ENCODE measurements around the gene TAS2R7.
"Not testable (repeated sequence)": the region's sequence is repeated elsewhere in the genome, so short reads cannot be mapped to it uniquely, and the experiment has no call there.

Gene TAS2R7

GRCh38 chr12:10810068-10810467 is 7.6 kb upstream of the TAS2R7 start, which contains the start of gene TAS2R9:
TSS of gene TAS2R9 (minus strand) at chr12:10810168. CDS start at chr12:10810075, 93 bp downstream.
- Histone ChIP-seq H3K27me3 (ENCODE audit: insufficient read depth, poor library complexity, severe bottlenecking) (no peaks in the 10 kb centered on the region), H3K27ac (ENCODE audit: poor library complexity, severe bottlenecking) (no peak within 1 kb of the TSS), H3K4me1 (ENCODE audit: insufficient read depth, poor library complexity, severe bottlenecking) (no peaks in the 10 kb centered on the region), H3K36me3 (ENCODE audit: low read depth) (no peaks in the 10 kb centered on the region), H3K9me3 (ENCODE audit: severe bottlenecking) (no peaks in the 10 kb centered on the region), H3K4me3 (ENCODE audit: severe bottlenecking) (no peak within 1 kb of the TSS)
- DNase-seq (ENCODE audit: low spot score): no peak
- ATAC-seq (ENCODE audit: low read depth): no peak
- TF ChIP-seq CTCF (IDR thresholded peaks at IDR 0.05; ENCODE audit: poor library complexity, severe bottlenecking): no peak

DNA sequence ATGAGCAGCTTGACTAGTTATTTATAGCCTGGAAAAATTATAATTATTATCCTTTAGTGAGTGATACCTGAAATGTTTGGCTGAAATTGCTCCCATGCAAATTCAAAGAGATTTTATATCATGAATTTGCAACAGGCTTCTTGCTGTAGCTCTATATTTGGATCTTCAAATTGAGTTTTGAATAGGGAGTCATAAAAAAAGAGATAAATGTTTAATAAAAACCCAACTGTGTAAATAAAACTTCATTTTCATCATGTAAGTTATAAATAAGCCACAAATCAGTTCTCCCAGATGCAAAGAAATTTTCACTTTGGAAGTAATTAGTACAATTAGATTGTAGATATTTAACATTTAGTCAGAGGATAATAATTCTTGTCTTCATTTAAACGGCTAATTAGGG is 4.8 kb upstream of the TAS2R7 start, which contains the start of gene TAS2R8:
Gene TAS2R8 (minus strand): TSS at position 101 of the 400 bp plus-strand sequence. CDS start 306 bp downstream, outside the sequence.
- no peak for DNase-seq (ENCODE audit: low spot score)
- no peak for ATAC-seq (ENCODE audit: low read depth)
- Histone ChIP-seq H3K9me3 (ENCODE audit: severe bottlenecking) (no peaks in the 10 kb centered on the region), H3K4me1 (ENCODE audit: insufficient read depth, poor library complexity, severe bottlenecking) (no peaks in the 10 kb centered on the region), H3K27ac (ENCODE audit: poor library complexity, severe bottlenecking) (no peak within 1 kb of the TSS), H3K4me3 (ENCODE audit: severe bottlenecking) (no peak within 1 kb of the TSS), H3K27me3 (ENCODE audit: insufficient read depth, poor library complexity, severe bottlenecking) (no peaks in the 10 kb centered on the region), H3K36me3 (ENCODE audit: low read depth) (no peaks in the 10 kb centered on the region)
- TF ChIP-seq CTCF (IDR thresholded peaks at IDR 0.05; ENCODE audit: poor library complexity, severe bottlenecking): no peak

DNA sequence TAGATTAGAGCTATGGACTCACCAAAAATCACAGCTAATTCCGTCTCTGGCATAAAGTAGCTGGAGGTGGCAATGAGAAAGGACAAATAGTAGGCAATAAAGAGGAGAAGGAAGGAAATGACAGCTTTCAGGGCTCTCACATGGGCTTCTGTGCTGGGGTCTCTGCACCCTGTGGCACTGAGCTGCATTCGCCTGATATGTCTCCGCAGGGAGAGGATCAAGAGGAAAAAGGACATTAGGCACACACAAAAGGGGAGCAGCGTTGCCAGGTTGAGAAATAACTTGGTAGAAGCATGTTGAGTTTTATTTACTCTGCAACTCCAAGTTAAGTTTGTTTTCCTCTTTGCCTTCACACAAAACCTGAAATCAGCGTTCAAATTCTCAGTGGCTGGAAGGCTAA is 686 bp downstream of the TAS2R7 start:
- no peak for DNase-seq (ENCODE audit: low spot score)
- no peaks in the 10 kb centered on the region for H3K4me1 ChIP-seq (ENCODE audit: insufficient read depth, poor library complexity, severe bottlenecking)
- no peak overlapping the region for H3K4me3 ChIP-seq (ENCODE audit: severe bottlenecking)
- no peaks in the 10 kb centered on the region for H3K9me3 ChIP-seq (ENCODE audit: severe bottlenecking)
- ATAC-seq (ENCODE audit: low read depth): no peak
- no peak for TF ChIP-seq CTCF (IDR thresholded peaks at IDR 0.05; ENCODE audit: poor library complexity, severe bottlenecking)
- no peak overlapping the region for H3K27ac ChIP-seq (ENCODE audit: poor library complexity, severe bottlenecking)
- H3K27me3 ChIP-seq (ENCODE audit: insufficient read depth, poor library complexity, severe bottlenecking): no peaks in the 10 kb centered on the region
- H3K36me3 ChIP-seq (ENCODE audit: low read depth): no peaks in the 10 kb centered on the region

GRCh38 chr12:10794222-10794621 is 8.2 kb downstream of the TAS2R7 start:
- H3K4me3 ChIP-seq (ENCODE audit: severe bottlenecking): no peak overlapping the region
- DNase-seq (ENCODE audit: low spot score): no peak
- H3K36me3 ChIP-seq (ENCODE audit: low read depth): no peaks in the 10 kb centered on the region
- TF ChIP-seq CTCF (IDR thresholded peaks at IDR 0.05; ENCODE audit: poor library complexity, severe bottlenecking): no peak
- no peaks in the 10 kb centered on the region for H3K9me3 ChIP-seq (ENCODE audit: severe bottlenecking)
- H3K27me3 ChIP-seq (ENCODE audit: insufficient read depth, poor library complexity, severe bottlenecking): no peaks in the 10 kb centered on the region
- no peak overlapping the region for H3K27ac ChIP-seq (ENCODE audit: poor library complexity, severe bottlenecking)
- no peaks in the 10 kb centered on the region for H3K4me1 ChIP-seq (ENCODE audit: insufficient read depth, poor library complexity, severe bottlenecking)
- no peak for ATAC-seq (ENCODE audit: low read depth)

DNA sequence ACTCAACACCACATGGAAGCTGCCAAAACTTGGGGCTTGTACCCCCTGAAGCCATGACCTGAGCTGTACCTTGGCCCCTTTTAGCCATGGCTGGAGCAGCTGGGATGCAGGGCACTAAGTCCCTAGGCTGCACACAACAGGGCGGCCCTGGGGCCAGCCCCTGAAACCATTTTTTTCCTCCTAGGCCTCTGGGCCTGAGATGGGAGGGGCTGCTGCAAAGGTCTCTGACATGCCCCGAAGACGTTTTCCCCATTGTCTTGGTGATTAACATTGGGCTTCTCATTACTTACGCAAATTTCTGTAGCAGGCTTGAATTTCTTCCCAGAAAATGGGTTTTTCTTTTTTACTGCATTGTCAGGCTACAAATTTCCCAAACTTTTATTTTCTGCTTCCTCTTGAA is 10.7 kb downstream of the TAS2R7 start:
- H3K4me3 ChIP-seq (ENCODE audit: severe bottlenecking); H3K36me3 ChIP-seq (ENCODE audit: low read depth); DNase-seq (ENCODE audit: low spot score); H3K4me1 ChIP-seq (ENCODE audit: insufficient read depth, poor library complexity, severe bottlenecking); H3K9me3 ChIP-seq (ENCODE audit: severe bottlenecking); H3K27ac ChIP-seq (ENCODE audit: poor library complexity, severe bottlenecking); ATAC-seq (ENCODE audit: low read depth); H3K27me3 ChIP-seq (ENCODE audit: insufficient read depth, poor library complexity, severe bottlenecking): not testable (repeated sequence)
